Measurements from ENCODE around the gene HLX. TPM values are rescaled to one million over a fixed set of nuclear protein-coding genes. Genes with fewer than 3 reads are reported as not detected.

Gene HLX
- polyA plus RNA-seq, 3 donors: 17.1 to 44.0 (median 17.6) TPM

GRCh38 chr1:220894025-220894923 is 15.0 kb downstream of the HLX start:
- Mint-ChIP-seq H3K27ac (peak overlapping the region in 2 of 7 donors; percentile 45 to 58), H3K4me3 (peak overlapping the region; percentile 85 to 97), H3K4me1 (peaks cover 40% of the 10 kb centered on the region), H3K9me3 (peaks cover 0 to 41% (median 31%) of the 10 kb centered on the region in 7 donors), H3K27me3 (ENCODE audit: low read depth in 3 of 3) (peaks cover 65 to 72% (median 68%) of the 10 kb centered on the region in 3 donors), H3K36me3 (peaks cover 27 to 28% of the 10 kb centered on the region in 2 donors)
- Histone ChIP-seq H3K79me2 (ENCODE audit: insufficient read depth, low read length) (no peaks in the 10 kb centered on the region), H3K9me3 (replicated peaks in 1 of 2; ENCODE audit: control insufficient read depth in 1 of 2, insufficient read depth in 1 of 2, low read length in 2 of 2) (peaks cover 10 to 31% of the 10 kb centered on the region in 2 donors), H3K27me3 (ENCODE audit: control insufficient read depth in 2 of 2, insufficient read depth in 2 of 2, low read length in 2 of 2) (peaks cover 49 to 69% of the 10 kb centered on the region in 2 donors), H3K9ac (ENCODE audit: insufficient read depth, low read length, poor library complexity, severe bottlenecking) (no peak overlapping the region), H2AFZ (ENCODE audit: insufficient read depth, low read depth, low read length, poor library complexity, severe bottlenecking) (peak overlapping the region; percentile 70), H3K27ac (ENCODE audit: low read depth in 1 of 2, low read length in 2 of 2) (no peak overlapping the region), H4K20me1 (ENCODE audit: insufficient read depth, low read length) (no peaks in the 10 kb centered on the region), H3K4me3 (replicated peaks in 1 of 3; ENCODE audit: low read depth in 2 of 3, low read length in 3 of 3) (peak overlapping the region; percentile 2 to 74 (median 38)), H3K36me3 (replicated peaks in 1 of 2; ENCODE audit: control insufficient read depth in 1 of 2, insufficient read depth in 2 of 2, low read length in 2 of 2) (no peaks in the 10 kb centered on the region), H3K4me2 (replicated peaks; ENCODE audit: extremely low read depth, low read length, poor library complexity, severe bottlenecking) (peak overlapping the region; percentile 93), H3K4me1 (ENCODE audit: control insufficient read depth in 1 of 2, insufficient read depth in 2 of 2, low read length in 2 of 2) (peaks cover 35 to 36% of the 10 kb centered on the region in 2 donors)
- intact Hi-C loops (cut with micrococcal nuclease): no loop called here
- DNase-seq: no peak
- TF ChIP-seq CTCF (IDR thresholded peaks at IDR 0.05): no peak
- 35% methylated on average over 70 of the region's 71 CpGs for WGBS (ENCODE audit: insufficient coverage)

DNA sequence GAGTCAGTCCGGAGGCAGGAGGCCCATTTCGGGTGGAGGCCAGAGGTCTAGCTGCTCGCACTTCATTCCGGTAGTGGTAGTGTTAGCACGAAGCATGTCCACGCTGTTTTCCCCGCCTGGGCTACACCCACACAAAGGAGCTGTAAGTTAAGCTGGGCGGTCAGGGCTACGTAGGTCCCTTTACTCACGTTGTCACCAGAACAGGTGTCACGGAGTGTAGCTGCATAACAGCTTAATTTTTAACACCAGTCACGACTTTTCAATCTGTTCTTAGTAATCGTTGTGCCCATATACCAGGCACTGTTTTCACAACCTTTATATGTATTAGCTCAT is 15.6 kb downstream of the HLX start:
- no peak overlapping the region for H3K9ac ChIP-seq (ENCODE audit: insufficient read depth, low read length, poor library complexity, severe bottlenecking)
- peaks cover 43 to 63% of the 10 kb centered on the region in 2 donors for H3K27me3 ChIP-seq (ENCODE audit: control insufficient read depth in 2 of 2, insufficient read depth in 2 of 2, low read length in 2 of 2)
- DNase-seq: no peak
- Mint-ChIP-seq H3K27me3 (ENCODE audit: low read depth in 3 of 3) (peaks cover 59 to 66% (median 62%) of the 10 kb centered on the region in 3 donors), H3K36me3 (peaks cover 21% of the 10 kb centered on the region in 2 donors), H3K4me1 (peaks cover 38% of the 10 kb centered on the region), H3K9me3 (peaks cover 0 to 41% (median 33%) of the 10 kb centered on the region in 7 donors), H3K27ac (no peak overlapping the region), H3K4me3 (peak overlapping the region; percentile 85 to 97)
- TF ChIP-seq CTCF (IDR thresholded peaks at IDR 0.05): no peak
- no peaks in the 10 kb centered on the region for H4K20me1 ChIP-seq (ENCODE audit: insufficient read depth, low read length)
- peaks cover 10 to 31% of the 10 kb centered on the region in 2 donors for H3K9me3 ChIP-seq (replicated peaks in 1 of 2; ENCODE audit: control insufficient read depth in 1 of 2, insufficient read depth in 1 of 2, low read length in 2 of 2)
- 96% methylated on average over 11 of the region's 13 CpGs for WGBS (ENCODE audit: insufficient coverage)
- H3K4me2 ChIP-seq (replicated peaks; ENCODE audit: extremely low read depth, low read length, poor library complexity, severe bottlenecking): no peak overlapping the region
- H3K36me3 ChIP-seq (replicated peaks in 1 of 2; ENCODE audit: control insufficient read depth in 1 of 2, insufficient read depth in 2 of 2, low read length in 2 of 2): no peaks in the 10 kb centered on the region
- no peak overlapping the region for H2AFZ ChIP-seq (ENCODE audit: insufficient read depth, low read depth, low read length, poor library complexity, severe bottlenecking)
- no peak overlapping the region for H3K27ac ChIP-seq (ENCODE audit: low read depth in 1 of 2, low read length in 2 of 2)
- H3K79me2 ChIP-seq (ENCODE audit: insufficient read depth, low read length): no peaks in the 10 kb centered on the region
- no peak overlapping the region for H3K4me3 ChIP-seq (replicated peaks in 1 of 3; ENCODE audit: low read depth in 2 of 3, low read length in 3 of 3)
- peaks cover 35 to 36% of the 10 kb centered on the region in 2 donors for H3K4me1 ChIP-seq (ENCODE audit: control insufficient read depth in 1 of 2, insufficient read depth in 2 of 2, low read length in 2 of 2)
- intact Hi-C loops (cut with micrococcal nuclease): no loop called here

Measured in CD14-positive monocyte (primary cell).